B cell (primary cell): ENCODE results near the gene OPN1MW3. TPM values are rescaled to one million over a fixed set of nuclear protein-coding genes. Genes with fewer than 3 reads are reported as not detected.
"Not testable (repeated sequence)": the region's sequence is repeated elsewhere in the genome, so short reads cannot be mapped to it uniquely, and the experiment has no call there.

Experiments
- ATAC-seq: fragments of 200-7000 bp; cut with Tn5 transposase; one replicate; pipeline ENCODE4 v1.10.0; 2021; ENCODE audit warnings: low read depth, mild to moderate bottlenecking, moderate number of reproducible peaks, moderate library complexity
- CTCF ChIA-PET: fragments of 350-600 bp; sonication (Branson Sonifier 250); formaldehyde crosslinking; loops from one replicate; lab custom pipeline; 2021; ENCODE audit warnings: antibody characterized with exemption, inconsistent platforms; lab: Charles Lee
- POLR2A ChIA-PET: fragments of 350-600 bp; sonication (Branson Sonifier 250); formaldehyde crosslinking; loops from one replicate; lab custom pipeline; 2021; ENCODE audit warnings: antibody characterized with exemption; lab: Charles Lee
- DNase-seq: peaks from one replicate; pipeline ENCODE4 v3.0.0; 2013
- H2AFZ ChIP-seq: 2 replicates; pipeline ENCODE4 v1.6.1; 2012; ENCODE audit warnings: mild to moderate bottlenecking, low read depth, low read length; ENCODE audit not compliant: insufficient read depth, poor library complexity, severe bottlenecking
- H3K27ac ChIP-seq, 2 donors: 1 replicate in 1 of 2; 2 replicates in 1 of 2; pipeline ENCODE4 v1.5.1; 2012 to 2013; ENCODE audit warnings: low read length in 2 of 2, mild to moderate bottlenecking in 2 of 2, moderate library complexity in 1 of 2
- H3K27me3 ChIP-seq, 4 experiments: fragments of 200-600 bp in 1 of 4; sonication (generic) in 1 of 4; replicated peaks in 1 of 4; 1 replicate in 2 of 4; 2 replicates in 2 of 4; pipeline versions ENCODE4 v1.6.1 to v1.7.0; 2013 to 2016; ENCODE audit warnings: low read length in 3 of 4, mild to moderate bottlenecking in 2 of 4, mixed read lengths in 1 of 4, moderate library complexity in 1 of 4; ENCODE audit not compliant: insufficient read depth in 4 of 4, control insufficient read depth in 3 of 4; ENCODE audit errors: control extremely low read depth in 1 of 4
- H3K36me3 ChIP-seq, 2 experiments: replicated peaks in 1 of 2; 1 replicate in 1 of 2; 2 replicates in 1 of 2; pipeline versions ENCODE4 v1.6.1 to v1.7.1; 2013; ENCODE audit warnings: low read length in 1 of 2; ENCODE audit not compliant: insufficient read depth in 2 of 2, control insufficient read depth in 1 of 2; ENCODE audit errors: control extremely low read depth in 1 of 2, extremely low read depth in 1 of 2
- H3K4me1 ChIP-seq, 2 donors: fragments of 200-600 bp in 1 of 2; sonication (generic) in 1 of 2; 1 replicate in 1 of 2; 2 replicates in 1 of 2; pipeline versions ENCODE4 v1.5.1 to v1.6.1; 2013 to 2017; ENCODE audit warnings: low read length in 2 of 2; ENCODE audit not compliant: control insufficient read depth in 2 of 2, insufficient read depth in 2 of 2
- H3K4me2 ChIP-seq: replicated peaks from 2 replicates; pipeline ENCODE3; 2012; ENCODE audit warnings: mild to moderate bottlenecking, low read depth, low read length; ENCODE audit not compliant: poor library complexity, severe bottlenecking
- H3K4me3 ChIP-seq, 5 experiments: fragments of 200-600 bp in 1 of 5; sonication (generic) in 1 of 5; 1 replicate in 3 of 5; 2 replicates in 2 of 5; pipeline versions ENCODE4 v1.5.1 to v1.7.0; 2011 to 2016; ENCODE audit warnings: low read length in 4 of 5, mild to moderate bottlenecking in 4 of 5, low read depth in 2 of 5, control low read depth in 1 of 5, moderate library complexity in 1 of 5; ENCODE audit not compliant: insufficient read depth in 1 of 5; ENCODE audit errors: control extremely low read depth in 1 of 5, extremely low read depth in 1 of 5
- H3K79me2 ChIP-seq: fragments of 200-600 bp; sonication (generic); one replicate; pipeline ENCODE4 v1.6.0; 2016; ENCODE audit warnings: low read length; ENCODE audit not compliant: control insufficient read depth, insufficient read depth
- H3K9ac ChIP-seq: fragments of 200-600 bp; sonication (generic); 2 replicates; pipeline ENCODE4 v1.6.1; 2017; ENCODE audit warnings: mild to moderate bottlenecking, low read length, moderate library complexity
- H3K9me3 ChIP-seq, 3 donors: one replicate each; pipeline versions ENCODE4 v1.6.1 to v1.7.1; 2013; ENCODE audit warnings: low read length in 2 of 3; ENCODE audit not compliant: control insufficient read depth in 2 of 3, insufficient read depth in 1 of 3; ENCODE audit errors: control extremely low read depth in 1 of 3
- H4K20me1 ChIP-seq: 2 replicates; pipeline ENCODE4 v1.6.0; 2012; ENCODE audit warnings: mild to moderate bottlenecking, low read length; ENCODE audit not compliant: insufficient read depth, control insufficient read depth, poor library complexity, severe bottlenecking
- H3K27ac Mint-ChIP-seq: one replicate; pipeline ENCODE4 v1.8.0; 2021; ENCODE audit warnings: mixed read lengths
- H3K27me3 Mint-ChIP-seq: one replicate; pipeline ENCODE4 v1.8.0; 2021; ENCODE audit warnings: mixed read lengths
- H3K4me1 Mint-ChIP-seq: one replicate; pipeline ENCODE4 v1.8.0; 2021; ENCODE audit warnings: mixed read lengths
- H3K4me3 Mint-ChIP-seq: one replicate; pipeline ENCODE4 v1.8.0; 2021; ENCODE audit warnings: mixed read lengths
- H3K9me3 Mint-ChIP-seq: one replicate; pipeline ENCODE4 v1.8.0; 2022; ENCODE audit warnings: mixed read lengths; ENCODE audit not compliant: insufficient read depth
- WGBS: methylation state at CpG from one replicate; pipeline ENCODE4 v1.1.5; 2013; ENCODE audit warnings: missing lambda C conversion rate; ENCODE audit not compliant: insufficient coverage; 5-methylcytosine and 5-hydroxymethylcytosine counted together
- intact Hi-C: fragments of 100-400 bp; cut with micrococcal nuclease; formaldehyde crosslinking; loops from one replicate; pipeline ENCODE4 v1.10.0; 2022
- polyA minus RNA-seq: library from RNA; depleted of rRNA, polyadenylated mRNA; stranded (reverse); fragments of >200 nt; gene quantifications from 2 replicates; pipeline ENCODE4 v1.2.3, GENCODE V29; 2012
- polyA plus RNA-seq: library from polyadenylated mRNA; depleted of rRNA; stranded (reverse); fragments of >200 nt; gene quantifications from 2 replicates; pipeline ENCODE4 v1.2.3, GENCODE V29; 2012
- total RNA-seq, 2 donors: library from RNA; stranded (reverse); fragments of 120-200 nt in 1 of 2; gene quantifications; 1 replicate in 1 of 2; 2 replicates in 1 of 2; pipeline versions ENCODE4 v1.2.3 to v1.2.4, GENCODE V29; 2013 to 2022

Gene OPN1MW3
- total RNA-seq = not detected in 2 replicates
- total RNA-seq (2013) = not detected
- polyA plus RNA-seq = not detected in 2 replicates
- polyA minus RNA-seq = not detected in 2 replicates

DNA sequence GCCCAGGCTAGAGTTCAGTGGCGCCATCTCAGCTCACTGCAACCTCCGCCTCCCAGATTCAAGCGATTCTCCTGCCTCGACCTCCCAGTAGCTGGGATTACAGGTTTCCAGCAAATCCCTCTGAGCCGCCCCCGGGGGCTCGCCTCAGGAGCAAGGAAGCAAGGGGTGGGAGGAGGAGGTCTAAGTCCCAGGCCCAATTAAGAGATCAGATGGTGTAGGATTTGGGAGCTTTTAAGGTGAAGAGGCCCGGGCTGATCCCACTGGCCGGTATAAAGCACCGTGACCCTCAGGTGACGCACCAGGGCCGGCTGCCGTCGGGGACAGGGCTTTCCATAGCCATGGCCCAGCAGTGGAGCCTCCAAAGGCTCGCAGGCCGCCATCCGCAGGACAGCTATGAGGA is at the start of gene OPN1MW3:
TSS of gene OPN1MW3 (plus strand) at position 301 of the 400 bp plus-strand sequence. CDS start at position 339, 38 bp downstream.
- H3K4me2 ChIP-seq, DNase-seq, H3K9me3 Mint-ChIP-seq, POLR2A ChIA-PET, H3K27ac ChIP-seq, H3K36me3 ChIP-seq, H3K27me3 ChIP-seq, H3K4me3 Mint-ChIP-seq, ATAC-seq, H4K20me1 ChIP-seq, H3K27me3 Mint-ChIP-seq, H3K9ac ChIP-seq, H3K4me3 ChIP-seq, H3K4me1 ChIP-seq, H3K4me1 Mint-ChIP-seq, CTCF ChIA-PET, H3K9me3 ChIP-seq, intact Hi-C loops, H3K27ac Mint-ChIP-seq, H2AFZ ChIP-seq, H3K79me2 ChIP-seq: not testable (repeated sequence)
- no CpG with 5 or more reads among the region's 17 CpGs for WGBS

- H3K36me3 ChIP-seq, H3K4me1 ChIP-seq, H3K79me2 ChIP-seq, CTCF ChIA-PET, H3K9ac ChIP-seq, H3K9me3 Mint-ChIP-seq, H3K27me3 Mint-ChIP-seq, H3K4me1 Mint-ChIP-seq, H3K27ac Mint-ChIP-seq, H3K4me3 Mint-ChIP-seq, H3K27ac ChIP-seq, POLR2A ChIA-PET, H2AFZ ChIP-seq, DNase-seq, H3K4me3 ChIP-seq, H3K4me2 ChIP-seq, H3K27me3 ChIP-seq, intact Hi-C loops, H4K20me1 ChIP-seq, H3K9me3 ChIP-seq: not testable (repeated sequence)
- peak; percentile 92 for ATAC-seq
- no CpG with 5 or more reads among the region's 21 CpGs for WGBS
Observed at GRCh38 chrX:154209670-154210418, 47.5 kb upstream of the OPN1MW3 start.

GRCh38 chrX:154211057-154211456 is 46.3 kb upstream of the OPN1MW3 start:
- H3K27me3 Mint-ChIP-seq, H3K9ac ChIP-seq, H3K4me2 ChIP-seq, H4K20me1 ChIP-seq, H3K9me3 Mint-ChIP-seq, POLR2A ChIA-PET, H3K4me3 Mint-ChIP-seq, DNase-seq, H3K27ac Mint-ChIP-seq, H3K27ac ChIP-seq, H3K4me1 Mint-ChIP-seq, H3K4me3 ChIP-seq, intact Hi-C loops, H3K79me2 ChIP-seq, H2AFZ ChIP-seq, H3K4me1 ChIP-seq, H3K36me3 ChIP-seq, CTCF ChIA-PET, H3K9me3 ChIP-seq, ATAC-seq, H3K27me3 ChIP-seq: not testable (repeated sequence)
- no CpG with 5 or more reads among the region's 9 CpGs for WGBS

- not testable (repeated sequence) for H3K27me3 Mint-ChIP-seq, H3K4me1 Mint-ChIP-seq
- WGBS = no CpG with 5 or more reads among the region's 10 CpGs
Observed at GRCh38 chrX:154211499-154211898, 45.9 kb upstream of the OPN1MW3 start.

More at GRCh38 chrX:154211499-154211898, 45.9 kb upstream of the OPN1MW3 start:
- H3K27ac ChIP-seq, ATAC-seq, H3K4me1 ChIP-seq, CTCF ChIA-PET, H3K4me2 ChIP-seq, H3K9ac ChIP-seq, H3K9me3 ChIP-seq, H3K4me3 ChIP-seq, H3K27ac Mint-ChIP-seq, POLR2A ChIA-PET, H3K36me3 ChIP-seq, H3K79me2 ChIP-seq, H3K4me3 Mint-ChIP-seq, H4K20me1 ChIP-seq, H3K27me3 ChIP-seq, H3K9me3 Mint-ChIP-seq, H2AFZ ChIP-seq, intact Hi-C loops, DNase-seq: not testable (repeated sequence)
